Sigmoid colon (tissue), 3 donors: ENCODE results near the gene TBC1D23.

Experiments used
- CTCF ChIP-seq, 4 experiments: fragments of 450-650 bp in 3 of 4; fragments of 200-600 bp in 1 of 4; IDR thresholded peaks; one replicate each; pipeline ENCODE4 v1.5.1; 2016 to 2019; ENCODE audit warnings: antibody characterized with exemption in 4 of 4, mild to moderate bottlenecking in 3 of 4, moderate library complexity in 2 of 4
- POLR2A ChIP-seq, 2 donors: fragments of 450-650 bp; IDR thresholded peaks; one replicate each; pipeline ENCODE4 v1.6.1; 2016; ENCODE audit warnings: antibody characterized with exemption in 2 of 2, mild to moderate bottlenecking in 2 of 2, moderate library complexity in 2 of 2

DNA sequence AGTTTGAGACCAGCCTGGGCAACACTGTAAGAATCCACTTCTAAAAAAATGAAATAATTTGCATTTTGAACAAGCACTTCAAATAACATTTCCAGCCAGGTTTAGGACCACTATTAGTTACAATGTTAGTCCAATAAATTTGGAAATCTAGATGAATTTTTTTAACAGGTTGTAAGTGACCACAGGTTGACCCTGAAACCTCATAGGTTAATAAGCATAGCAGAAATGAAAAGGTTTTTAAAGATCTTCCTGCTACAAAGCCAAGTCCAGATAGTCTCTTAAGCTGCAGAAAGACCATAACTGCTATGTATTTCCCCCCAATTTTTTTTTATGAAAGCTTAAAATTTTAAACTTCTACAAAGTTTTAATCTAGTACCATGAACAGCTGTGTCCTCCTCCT, 72.3 kb downstream of the TBC1D23 start:
- no peak for TF ChIP-seq CTCF (IDR thresholded peaks at IDR 0.05)
- TF ChIP-seq POLR2A (IDR thresholded peaks at IDR 0.05), result no peak
